NT2/D1 (cell line): ENCODE measurements around the gene CHURC1.

Source experiments
- DNase-seq: peaks from one replicate; pipeline ENCODE4 v3.0.0-alpha.2; 2011; ENCODE audit warnings: low read depth, low spot score
- H3K27me3 ChIP-seq: 2 replicates; pipeline ENCODE4 v1.6.0; 2011; ENCODE audit warnings: mild to moderate bottlenecking; ENCODE audit not compliant: insufficient read length, insufficient read depth
- H3K36me3 ChIP-seq: 2 replicates; pipeline ENCODE4 v1.6.1; 2011; ENCODE audit warnings: mild to moderate bottlenecking, low read length, mixed read lengths; ENCODE audit not compliant: insufficient read depth, insufficient read length
- H3K4me1 ChIP-seq: 2 replicates; pipeline ENCODE4 v1.5.1; 2011; ENCODE audit not compliant: insufficient read depth, insufficient read length
- H3K4me3 ChIP-seq: 2 replicates; pipeline ENCODE4 v1.5.1; 2011; ENCODE audit warnings: low read depth; ENCODE audit not compliant: insufficient read length
- H3K9ac ChIP-seq: 2 replicates; pipeline ENCODE4 v1.6.0; 2011; ENCODE audit warnings: low read depth; ENCODE audit not compliant: insufficient read length
- H3K9me3 ChIP-seq: 2 replicates; pipeline ENCODE4 v1.5.1; 2011; ENCODE audit warnings: mild to moderate bottlenecking, low read length; ENCODE audit not compliant: insufficient read depth
- SUZ12 ChIP-seq: IDR thresholded peaks from 2 replicates; pipeline ENCODE4 v1.6.1; 2011; ENCODE audit not compliant: insufficient read length, insufficient read depth; ENCODE audit errors: extremely low read depth
- YY1 ChIP-seq: IDR thresholded peaks from 2 replicates; pipeline ENCODE4 v1.6.1; 2011; ENCODE audit not compliant: insufficient read length, insufficient read depth
- ZNF274 ChIP-seq: IDR thresholded peaks from 2 replicates; pipeline ENCODE4 v1.6.1; 2011; ENCODE audit warnings: mild to moderate bottlenecking, low read depth, low read length

Gene CHURC1

GRCh38 chr14:64931123-64931522 is 16.9 kb downstream of the CHURC1 start:
- Histone ChIP-seq H3K36me3 (peaks cover 57% of the 10 kb centered on the region), H3K4me3 (no peak overlapping the region), H3K4me1 (no peaks in the 10 kb centered on the region), H3K9ac (no peak overlapping the region), H3K27me3 (no peaks in the 10 kb centered on the region), H3K9me3 (no peaks in the 10 kb centered on the region)
- no peak for TF ChIP-seq YY1
- no peak for TF ChIP-seq ZNF274
- no peak for TF ChIP-seq SUZ12
- no peak for DNase-seq

GRCh38 chr14:64932231-64932630 is 18.0 kb downstream of the CHURC1 start:
- Histone ChIP-seq H3K27me3 (no peaks in the 10 kb centered on the region), H3K36me3 (peaks cover 47% of the 10 kb centered on the region), H3K9me3 (no peaks in the 10 kb centered on the region), H3K4me1 (no peaks in the 10 kb centered on the region), H3K9ac (no peak overlapping the region), H3K4me3 (no peak overlapping the region)
- no peak for DNase-seq
- TF ChIP-seq SUZ12 (no peak), YY1 (no peak), ZNF274 (no peak)

GRCh38 chr14:64934338-64934929 is 20.2 kb downstream of the CHURC1 start:
- Histone ChIP-seq H3K9ac (no peak overlapping the region), H3K36me3 (peaks cover 46% of the 10 kb centered on the region), H3K27me3 (no peaks in the 10 kb centered on the region), H3K4me3 (no peak overlapping the region), H3K4me1 (no peaks in the 10 kb centered on the region), H3K9me3 (no peaks in the 10 kb centered on the region)
- DNase-seq, result no peak
- TF ChIP-seq YY1, result no peak

GRCh38 chr14:64935508-64935907 is 21.3 kb downstream of the CHURC1 start:
- Histone ChIP-seq H3K27me3 (no peaks in the 10 kb centered on the region), H3K4me1 (no peaks in the 10 kb centered on the region), H3K9me3 (no peaks in the 10 kb centered on the region), H3K36me3 (peaks cover 53% of the 10 kb centered on the region), H3K9ac (no peak overlapping the region), H3K4me3 (no peak overlapping the region)
- TF ChIP-seq ZNF274, result no peak
- no peak for DNase-seq

- Histone ChIP-seq H3K9me3 (no peaks in the 10 kb centered on the region), H3K4me1 (peaks cover under 1% of the 10 kb centered on the region), H3K36me3 (peaks cover 41% of the 10 kb centered on the region), H3K27me3 (no peaks in the 10 kb centered on the region), H3K9ac (no peak overlapping the region), H3K4me3 (no peak overlapping the region)
- no peak for TF ChIP-seq ZNF274
- no peak for TF ChIP-seq YY1
- TF ChIP-seq SUZ12, result no peak
- DNase-seq, result no peak
Observed at GRCh38 chr14:64937171-64937820, 23.0 kb downstream of the CHURC1 start.

DNA sequence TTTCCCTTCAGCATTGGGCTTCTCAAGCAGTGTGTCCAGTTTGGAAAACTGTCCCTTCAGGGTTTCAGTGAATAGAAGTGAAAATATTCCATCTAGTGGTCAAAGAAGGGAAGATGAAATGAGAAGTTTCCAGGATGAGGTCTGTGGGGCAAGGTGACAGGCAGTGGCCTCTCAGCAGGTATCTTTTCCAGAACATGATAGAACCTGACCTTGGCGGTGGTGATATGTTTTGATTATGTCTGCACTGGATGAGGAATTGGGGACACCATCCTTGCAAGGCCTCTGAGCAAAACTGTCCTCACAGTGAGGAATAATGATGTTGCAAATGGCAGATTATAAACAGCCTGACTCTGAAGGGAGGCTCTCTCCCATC is 23.6 kb downstream of the CHURC1 start:
- Histone ChIP-seq H3K4me1 (peaks cover 5% of the 10 kb centered on the region), H3K36me3 (peaks cover 36% of the 10 kb centered on the region), H3K9ac (no peak overlapping the region), H3K27me3 (no peaks in the 10 kb centered on the region), H3K4me3 (no peak overlapping the region), H3K9me3 (no peaks in the 10 kb centered on the region)
- no peak for DNase-seq
- no peak for TF ChIP-seq SUZ12
- TF ChIP-seq ZNF274, result no peak
- no peak for TF ChIP-seq YY1

- H3K9ac ChIP-seq, result no peak overlapping the region
- DNase-seq, result no peak
Observed at GRCh38 chr14:64938972-64939816, 24.9 kb downstream of the CHURC1 start.

More at GRCh38 chr14:64938972-64939816, 24.9 kb downstream of the CHURC1 start:
- no peak overlapping the region for H3K4me3 ChIP-seq
- H3K36me3 ChIP-seq, result peaks cover 25% of the 10 kb centered on the region
- TF ChIP-seq SUZ12 (no peak), ZNF274 (no peak), YY1 (no peak)
- H3K4me1 ChIP-seq, result peaks cover 6% of the 10 kb centered on the region
- H3K9me3 ChIP-seq, result no peaks in the 10 kb centered on the region
- H3K27me3 ChIP-seq, result no peaks in the 10 kb centered on the region
